HepG2 (cell line): ENCODE measurements around the gene RPLP1. TPM values are rescaled to one million over a fixed set of nuclear protein-coding genes. Genes with fewer than 3 reads are reported as not detected.

Experiments used
- BCL6 ChIP-seq: IDR thresholded peaks from 2 replicates; pipeline ENCODE4 v1.6.1; 2016; ENCODE audit warnings: missing genetic modification reagents, missing compliant biosample characterization
- CBX1 ChIP-seq: IDR thresholded peaks from one replicate; pipeline ENCODE4 v1.6.1; 2016; ENCODE audit warnings: antibody characterized with exemption, low read depth
- CHCHD3 ChIP-seq: sonication (generic); formaldehyde crosslinking; IDR thresholded peaks from 2 replicates; pipeline ENCODE4 v1.8.0; 2022; ENCODE audit warnings: mild to moderate bottlenecking, missing genetic modification reagents, moderate library complexity
- GLI4 ChIP-seq: sonication (generic); formaldehyde crosslinking; IDR thresholded peaks from 2 replicates; pipeline ENCODE4 v1.5.1; 2020; ENCODE audit warnings: missing genetic modification reagents, mild to moderate bottlenecking, moderate library complexity, borderline replicate concordance
- GLMP ChIP-seq: sonication (generic); formaldehyde crosslinking; IDR thresholded peaks from 2 replicates; pipeline ENCODE4 v1.9.0; 2021; ENCODE audit warnings: missing genetic modification reagents, mild to moderate bottlenecking, borderline replicate concordance
- GTF3A ChIP-seq: sonication (generic); formaldehyde crosslinking; conservative IDR thresholded peaks from 2 replicates; pipeline ENCODE4 v1.4.0; 2020; ENCODE audit warnings: mild to moderate bottlenecking, missing genetic modification reagents
- HNRNPK ChIP-seq: fragments of 200-400 bp; formaldehyde crosslinking; IDR thresholded peaks from 2 replicates; pipeline ENCODE4 v1.6.1; 2018; ENCODE audit warnings: low read length, low read depth, moderate library complexity, mild to moderate bottlenecking; ENCODE audit not compliant: poor library complexity, severe bottlenecking
- NCOA5 ChIP-seq: sonication (generic); formaldehyde crosslinking; IDR thresholded peaks from 2 replicates; pipeline ENCODE4 v1.4.0; 2020; ENCODE audit warnings: missing genetic modification reagents
- NR3C1 ChIP-seq: sonication (generic); formaldehyde crosslinking; IDR thresholded peaks from 2 replicates; pipeline ENCODE4 v1.4.0; 2020; ENCODE audit warnings: missing genetic modification reagents
- PITX1 ChIP-seq: sonication (generic); formaldehyde crosslinking; IDR thresholded peaks from 2 replicates; pipeline ENCODE4 v1.5.1; 2020; ENCODE audit warnings: mild to moderate bottlenecking, missing genetic modification reagents
- ZBTB43 ChIP-seq: sonication (generic); formaldehyde crosslinking; conservative IDR thresholded peaks from 2 replicates; pipeline ENCODE4 v1.4.0; 2020; ENCODE audit warnings: missing genetic modification reagents
- ZNF224 ChIP-seq: sonication (generic); formaldehyde crosslinking; IDR thresholded peaks from 2 replicates; pipeline ENCODE4 v1.5.0; 2020; ENCODE audit warnings: mild to moderate bottlenecking, missing genetic modification reagents
- ZNF33A ChIP-seq: sonication (generic); formaldehyde crosslinking; IDR thresholded peaks from 2 replicates; pipeline ENCODE4 v1.5.1; 2020; ENCODE audit warnings: missing genetic modification reagents, mild to moderate bottlenecking, moderate library complexity, borderline replicate concordance
- ZNF382 ChIP-seq: sonication (generic); formaldehyde crosslinking; IDR thresholded peaks from 2 replicates; pipeline ENCODE4 v1.5.0; 2020; ENCODE audit warnings: missing genetic modification reagents, mild to moderate bottlenecking, borderline replicate concordance
- ZNF446 ChIP-seq: sonication (generic); formaldehyde crosslinking; IDR thresholded peaks from 2 replicates; pipeline ENCODE4 v1.5.0; 2020; ENCODE audit warnings: mild to moderate bottlenecking, missing genetic modification reagents
- ZNF761 ChIP-seq: sonication (generic); formaldehyde crosslinking; conservative IDR thresholded peaks from 2 replicates; pipeline ENCODE4 v1.4.0; 2020; ENCODE audit warnings: mild to moderate bottlenecking, missing genetic modification reagents
- ZNF776 ChIP-seq: sonication (generic); formaldehyde crosslinking; IDR thresholded peaks from 2 replicates; pipeline ENCODE4 v1.4.0; 2020; ENCODE audit warnings: mild to moderate bottlenecking, missing genetic modification reagents
- polyA plus RNA-seq, 8 experiments: library from polyadenylated mRNA; depleted of rRNA in 3 of 8; stranded (reverse) in 7 of 8; unstranded in 1 of 8; fragments of >200 nt; fragmentation: Illumina TruSeq in 4 of 8; extraction: Trizol in 4 of 8; gene quantifications; 2 replicates each; pipeline versions ENCODE4 v1.2.1 to v1.2.3, GENCODE V29; 2011 to 2016; ENCODE audit warnings: low read depth in 4 of 8, missing spikeins in 1 of 8, mixed read lengths in 1 of 8; ENCODE audit not compliant: insufficient read depth in 1 of 8
- total RNA-seq, 5 experiments: library from RNA; depleted of rRNA; stranded (reverse); fragments of >200 nt; fragmentation: Illumina TruSeq; extraction: Trizol; gene quantifications; 2 replicates each; pipeline ENCODE4 v1.2.3, GENCODE V29; 2016; ENCODE audit warnings: low read depth in 1 of 5
- TF ChIP-seq, protein P1 (sequence below): sonication (generic); formaldehyde crosslinking; conservative IDR thresholded peaks from 2 replicates; pipeline ENCODE4 v1.8.1; 2023; ENCODE audit warnings: missing genetic modification reagents
- TF ChIP-seq, protein P2 (sequence below): sonication (generic); formaldehyde crosslinking; IDR thresholded peaks from 2 replicates; pipeline ENCODE4 v1.8.0; 2022; ENCODE audit warnings: missing genetic modification reagents, mild to moderate bottlenecking, inconsistent platforms, borderline replicate concordance
- TF ChIP-seq, protein P3 (sequence below): sonication (generic); formaldehyde crosslinking; IDR thresholded peaks from 2 replicates; pipeline ENCODE4 v1.5.0; 2020; ENCODE audit warnings: mild to moderate bottlenecking, missing genetic modification reagents
- TF ChIP-seq, protein P4 (sequence below): IDR thresholded peaks from 2 replicates; pipeline ENCODE4 v1.6.1; 2016; ENCODE audit warnings: low read depth

The RPLP1 gene
- total and polyA plus RNA-seq, 2 of the 13 experiments (the other 11 are each of a cell fraction or from before 2014, with no cell fraction given), result 817 to 929 TPM

DNA sequence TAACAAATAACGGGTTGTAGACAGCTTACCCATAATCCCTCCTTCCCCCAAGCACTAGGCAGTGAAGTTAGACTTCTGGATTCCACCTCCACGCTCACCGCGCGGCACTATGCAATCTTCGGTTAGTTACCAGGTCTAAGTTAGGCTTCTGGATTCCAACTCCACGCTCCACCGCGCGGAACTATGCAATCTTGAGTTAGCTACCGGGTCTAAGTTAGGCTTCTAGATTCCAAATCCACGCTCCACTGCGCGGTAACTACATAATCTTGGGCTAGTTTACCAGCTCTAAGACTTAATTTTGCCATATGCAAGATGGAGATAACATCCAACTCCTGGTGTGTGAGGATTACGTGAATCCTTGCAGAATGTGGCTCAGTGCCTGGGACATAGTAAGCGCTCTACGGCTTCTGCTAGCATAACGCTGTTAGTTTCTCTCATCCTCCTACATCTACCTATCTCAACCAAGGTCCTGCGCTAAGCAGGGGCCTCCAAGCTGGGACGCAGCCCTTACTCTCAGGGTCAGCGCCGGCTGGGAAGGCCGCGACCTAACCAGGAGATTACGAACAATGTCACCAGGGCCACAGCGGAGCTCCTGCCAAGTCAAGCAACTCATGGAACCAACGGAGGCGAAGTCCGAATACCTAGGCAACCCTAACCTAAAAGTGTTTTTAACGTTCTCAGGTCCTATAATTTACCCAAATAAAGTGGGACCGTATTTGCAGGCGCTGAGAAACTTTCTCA, 497 bp upstream of the RPLP1 start (continued):
- TF ChIP-seq, protein P1, sequence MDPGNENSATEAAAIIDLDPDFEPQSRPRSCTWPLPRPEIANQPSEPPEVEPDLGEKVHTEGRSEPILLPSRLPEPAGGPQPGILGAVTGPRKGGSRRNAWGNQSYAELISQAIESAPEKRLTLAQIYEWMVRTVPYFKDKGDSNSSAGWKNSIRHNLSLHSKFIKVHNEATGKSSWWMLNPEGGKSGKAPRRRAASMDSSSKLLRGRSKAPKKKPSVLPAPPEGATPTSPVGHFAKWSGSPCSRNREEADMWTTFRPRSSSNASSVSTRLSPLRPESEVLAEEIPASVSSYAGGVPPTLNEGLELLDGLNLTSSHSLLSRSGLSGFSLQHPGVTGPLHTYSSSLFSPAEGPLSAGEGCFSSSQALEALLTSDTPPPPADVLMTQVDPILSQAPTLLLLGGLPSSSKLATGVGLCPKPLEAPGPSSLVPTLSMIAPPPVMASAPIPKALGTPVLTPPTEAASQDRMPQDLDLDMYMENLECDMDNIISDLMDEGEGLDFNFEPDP, result 0 out of 2 replicates have a peak, but pooled peaks have one; percentile 79
- TF ChIP-seq, protein P2, sequence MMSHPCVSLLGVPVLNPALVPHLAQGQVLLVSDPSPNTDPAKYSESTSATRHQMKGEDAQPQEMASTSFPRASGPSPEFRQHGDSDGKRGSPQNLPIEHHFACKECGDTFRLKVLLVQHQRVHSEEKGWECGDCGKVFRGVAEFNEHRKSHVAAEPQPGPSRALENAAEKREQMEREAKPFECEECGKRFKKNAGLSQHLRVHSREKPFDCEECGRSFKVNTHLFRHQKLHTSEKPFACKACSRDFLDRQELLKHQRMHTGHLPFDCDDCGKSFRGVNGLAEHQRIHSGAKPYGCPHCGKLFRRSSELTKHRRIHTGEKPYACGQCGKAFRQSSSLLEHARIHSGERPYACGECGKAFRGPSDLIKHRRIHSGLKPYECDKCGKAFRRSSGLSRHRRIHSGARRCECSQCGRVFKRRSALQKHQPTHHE (CRISPR knock-in tag), result no peak
- no peak for TF ChIP-seq ZNF33A
- peak; percentile 77 for TF ChIP-seq ZNF761
- TF ChIP-seq ZNF224 (CRISPR knock-in tag), result no peak
- no peak for TF ChIP-seq ZNF446 (CRISPR knock-in tag)
- TF ChIP-seq ZNF776 (CRISPR knock-in tag), result no peak
- TF ChIP-seq ZBTB43 (CRISPR knock-in tag), result 0 out of 2 replicates have a peak, but pooled peaks have one; percentile 8
- TF ChIP-seq GLI4 (CRISPR knock-in tag), result no peak; the same call in 1 of the 2 replicates
- TF ChIP-seq, protein P3, sequence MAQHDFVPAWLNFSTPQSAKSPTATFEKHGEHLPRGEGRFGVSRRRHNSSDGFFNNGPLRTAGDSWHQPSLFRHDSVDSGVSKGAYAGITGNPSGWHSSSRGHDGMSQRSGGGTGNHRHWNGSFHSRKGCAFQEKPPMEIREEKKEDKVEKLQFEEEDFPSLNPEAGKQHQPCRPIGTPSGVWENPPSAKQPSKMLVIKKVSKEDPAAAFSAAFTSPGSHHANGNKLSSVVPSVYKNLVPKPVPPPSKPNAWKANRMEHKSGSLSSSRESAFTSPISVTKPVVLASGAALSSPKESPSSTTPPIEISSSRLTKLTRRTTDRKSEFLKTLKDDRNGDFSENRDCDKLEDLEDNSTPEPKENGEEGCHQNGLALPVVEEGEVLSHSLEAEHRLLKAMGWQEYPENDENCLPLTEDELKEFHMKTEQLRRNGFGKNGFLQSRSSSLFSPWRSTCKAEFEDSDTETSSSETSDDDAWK, result no peak
- TF ChIP-seq, protein P4, sequence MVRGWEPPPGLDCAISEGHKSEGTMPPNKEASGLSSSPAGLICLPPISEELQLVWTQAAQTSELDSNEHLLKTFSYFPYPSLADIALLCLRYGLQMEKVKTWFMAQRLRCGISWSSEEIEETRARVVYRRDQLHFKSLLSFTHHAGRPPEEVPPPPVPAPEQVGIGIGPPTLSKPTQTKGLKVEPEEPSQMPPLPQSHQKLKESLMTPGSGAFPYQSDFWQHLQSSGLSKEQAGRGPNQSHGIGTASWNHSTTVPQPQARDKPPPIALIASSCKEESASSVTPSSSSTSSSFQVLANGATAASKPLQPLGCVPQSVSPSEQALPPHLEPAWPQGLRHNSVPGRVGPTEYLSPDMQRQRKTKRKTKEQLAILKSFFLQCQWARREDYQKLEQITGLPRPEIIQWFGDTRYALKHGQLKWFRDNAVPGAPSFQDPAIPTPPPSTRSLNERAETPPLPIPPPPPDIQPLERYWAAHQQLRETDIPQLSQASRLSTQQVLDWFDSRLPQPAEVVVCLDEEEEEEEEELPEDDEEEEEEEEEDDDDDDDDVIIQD (CRISPR knock-in tag), result no peak
- no peak for TF ChIP-seq PITX1 (CRISPR knock-in tag)
- TF ChIP-seq HNRNPK, result no peak
- TF ChIP-seq CHCHD3, result no peak
- TF ChIP-seq NCOA5 (CRISPR knock-in tag), result no peak
- TF ChIP-seq GLMP (CRISPR knock-in tag), result no peak
- TF ChIP-seq ZNF382, result no peak
- TF ChIP-seq GTF3A (CRISPR knock-in tag), result 0 out of 2 replicates have a peak, but pooled peaks have one; percentile 35
- TF ChIP-seq BCL6 (CRISPR knock-in tag), result no peak
- no peak for TF ChIP-seq CBX1
- TF ChIP-seq NR3C1 (CRISPR knock-in tag), result no peak
